NCI-H460 (cell line): ENCODE measurements around the gene MEIS2. TPM values are rescaled to one million over a fixed set of nuclear protein-coding genes. Genes with fewer than 3 reads are reported as not detected.

Source experiments
- DNase-seq: peaks from one replicate; pipeline ENCODE4 v3.0.0-alpha.2; 2016; ENCODE audit warnings: low read depth; ENCODE audit errors: extremely low read depth
- total RNA-seq: library from RNA; depleted of rRNA; stranded (reverse); fragments of >200 nt; shearing (Covaris generic); gene quantifications from 2 replicates; pipeline ENCODE4 v1.2.3, GENCODE V29; 2014

Gene MEIS2
- total RNA-seq, 1 experiment from 2014 or later: 13.0 TPM

DNA sequence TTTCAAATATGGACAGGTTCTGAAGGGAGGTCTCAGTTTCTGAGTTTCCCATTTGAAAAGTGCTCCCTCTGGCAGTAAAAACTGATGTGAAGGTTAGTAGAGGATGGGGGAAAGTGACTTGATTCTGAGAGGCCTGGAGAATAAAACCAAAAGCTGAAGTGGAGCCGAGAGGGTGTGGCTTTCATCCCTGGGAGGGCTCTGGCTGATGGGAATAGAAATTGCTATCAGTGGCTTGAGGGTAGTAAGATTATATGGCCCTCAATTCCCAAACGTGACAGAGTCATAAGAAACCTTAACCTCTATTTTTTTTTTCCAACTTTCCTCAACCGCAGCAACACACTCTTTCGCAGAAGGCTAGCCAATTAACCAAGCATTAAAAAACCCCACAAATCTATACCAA is 185.9 kb downstream of the MEIS2 start:
- DNase-seq: no peak

DNA sequence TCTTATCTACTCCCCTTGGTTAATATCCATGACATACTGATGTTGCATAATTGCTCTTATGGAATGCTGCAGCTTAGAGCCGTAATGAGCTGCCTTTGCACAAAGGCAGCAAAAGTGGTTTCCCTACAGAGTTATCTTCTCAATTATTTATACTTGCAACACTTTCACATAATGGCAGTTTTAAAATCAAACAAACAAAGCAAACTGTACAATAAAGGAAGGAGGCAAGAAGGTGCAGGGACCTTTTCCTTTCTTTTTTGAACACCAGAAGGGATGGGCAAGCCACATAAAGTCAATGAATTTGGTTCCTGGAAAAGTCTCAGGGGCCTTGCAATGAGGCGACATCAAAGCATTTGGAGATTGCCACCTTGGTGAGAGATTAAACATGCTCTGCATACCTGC is 188.0 kb downstream of the MEIS2 start:
- DNase-seq: no peak

DNA sequence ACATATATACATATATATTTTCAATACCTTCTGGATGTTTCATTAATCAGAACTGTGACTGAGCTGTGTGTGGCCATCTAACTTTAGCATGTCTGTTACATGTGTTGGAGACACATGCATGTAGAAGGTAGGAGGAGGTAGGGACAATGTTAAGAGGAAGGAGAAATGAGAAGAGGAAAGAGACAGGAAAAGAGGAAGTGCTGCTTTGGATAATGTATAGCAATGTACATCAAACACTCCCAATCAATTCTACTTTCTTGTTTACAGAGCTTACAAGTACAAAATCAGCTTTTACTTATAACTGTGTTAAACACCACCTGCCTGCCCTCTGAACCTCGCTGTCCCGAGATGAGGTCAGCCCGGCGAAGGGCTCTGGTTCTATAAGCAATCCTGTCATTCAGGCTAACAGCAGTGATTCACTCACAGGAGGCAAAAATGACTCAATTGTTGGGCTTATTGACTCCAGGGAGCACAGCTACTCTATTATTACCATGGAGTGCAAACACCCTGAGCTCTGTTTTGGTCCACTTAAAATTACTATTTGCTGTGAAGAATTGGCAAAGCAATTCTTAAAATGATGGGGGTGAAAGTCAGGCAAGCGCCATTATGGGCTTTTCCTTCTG is 188.9 kb downstream of the MEIS2 start:
- DNase-seq: no peak

DNA sequence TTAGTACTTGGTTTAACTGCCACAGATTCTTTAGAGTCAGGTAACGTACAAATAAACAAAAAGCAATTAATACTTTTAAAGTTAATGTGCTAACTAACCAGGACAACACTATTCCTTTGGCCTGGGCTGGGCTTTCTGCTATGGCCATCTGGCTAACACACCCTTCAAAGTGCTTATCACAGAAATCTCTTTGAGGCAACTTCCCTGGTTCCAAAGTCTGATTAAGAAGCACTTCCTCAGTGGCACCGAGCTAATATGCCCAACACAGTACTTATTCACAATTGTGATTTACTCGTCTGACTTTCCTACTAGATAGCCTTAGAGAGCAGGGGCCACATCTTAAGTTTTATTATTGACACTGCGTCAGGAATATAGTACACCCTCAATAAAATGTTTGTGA is 191.4 kb downstream of the MEIS2 start:
- DNase-seq: no peak

DNA sequence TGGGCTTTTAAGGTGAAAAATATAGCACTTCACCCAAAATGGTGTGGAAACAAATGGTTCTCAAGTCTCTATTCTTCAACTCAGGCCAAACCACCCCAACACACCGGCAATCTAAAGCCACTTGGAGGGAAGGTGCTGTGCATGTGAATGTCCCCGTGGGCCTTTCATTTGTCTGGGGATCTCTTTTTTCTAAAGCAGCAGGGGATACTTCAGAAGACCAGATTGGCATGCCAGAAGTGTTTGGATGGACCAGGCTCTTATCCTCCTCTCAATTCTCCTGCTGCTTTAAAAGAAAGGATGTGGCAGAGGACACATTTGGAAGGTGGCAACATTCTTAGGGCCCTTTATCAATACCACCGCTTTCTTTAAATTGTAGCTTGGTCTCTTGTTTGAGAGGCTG is 193.1 kb downstream of the MEIS2 start:
- no peak for DNase-seq

DNA sequence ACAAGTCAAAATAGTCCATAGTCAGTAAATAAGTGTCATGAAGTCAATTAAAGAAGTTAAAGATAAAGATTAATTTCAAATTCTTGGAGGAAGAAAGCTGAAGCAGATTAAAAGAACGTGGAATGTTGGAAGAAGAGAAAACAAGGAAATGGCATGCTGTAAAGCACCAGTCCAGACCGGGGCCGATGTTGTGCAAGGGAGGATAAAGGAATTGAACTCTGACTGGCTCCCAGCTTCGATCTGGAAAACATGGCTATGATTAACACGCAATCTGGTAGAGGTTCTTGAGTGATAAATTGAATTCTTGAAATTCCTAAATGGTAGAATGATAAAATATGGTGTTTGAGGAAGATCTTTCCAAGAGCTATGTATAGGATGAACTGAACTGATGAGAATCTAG is 194.4 kb downstream of the MEIS2 start:
- DNase-seq: no peak

DNA sequence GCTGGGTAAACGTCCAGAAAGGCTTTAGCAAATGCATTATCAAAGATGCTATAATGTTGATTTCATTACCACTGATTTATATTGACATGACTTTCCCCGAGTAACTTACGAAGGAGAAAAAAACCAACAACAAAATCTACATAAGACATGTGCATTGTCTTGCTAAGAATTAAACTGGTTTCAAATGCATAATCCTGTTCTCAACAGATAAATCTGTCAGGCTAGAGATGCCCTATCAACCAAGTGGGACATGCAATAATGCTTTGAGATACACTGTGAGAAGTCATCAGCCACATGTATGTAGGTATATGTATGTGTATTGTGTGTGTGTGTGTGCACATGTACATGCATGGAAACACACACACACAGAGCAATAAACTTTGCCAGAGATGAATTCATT is 195.6 kb downstream of the MEIS2 start:
- DNase-seq: no peak

DNA sequence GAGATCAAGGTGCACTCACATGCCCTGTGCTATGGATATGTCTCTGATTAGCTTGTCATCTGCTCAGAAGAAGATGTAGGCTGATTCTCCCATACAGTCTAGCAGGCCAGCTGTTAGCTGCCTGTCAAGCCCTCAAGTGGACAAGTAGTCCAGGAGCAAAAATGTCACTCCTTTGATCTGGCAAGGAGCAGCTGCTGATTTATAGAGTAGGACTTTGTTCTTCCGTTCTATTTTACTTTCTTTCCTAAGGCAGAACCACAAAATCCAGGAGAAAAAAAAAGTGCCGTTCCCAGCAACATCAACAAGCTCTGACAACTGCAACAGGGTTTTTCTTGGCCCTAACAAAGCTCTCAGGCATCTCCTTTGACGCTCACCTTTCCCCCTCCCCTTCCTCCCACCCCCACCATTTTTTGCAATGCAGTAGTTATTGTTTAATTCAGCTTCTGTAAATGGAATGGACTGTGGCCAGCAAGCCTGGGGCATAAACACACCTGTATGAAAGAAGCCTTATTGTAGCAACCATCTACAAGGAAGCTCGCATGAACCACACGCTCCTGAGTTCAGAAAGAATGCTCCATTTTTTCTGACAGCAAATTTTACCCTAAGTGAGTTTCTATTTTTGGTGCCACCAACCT is 196.3 kb downstream of the MEIS2 start:
- no peak for DNase-seq

DNA sequence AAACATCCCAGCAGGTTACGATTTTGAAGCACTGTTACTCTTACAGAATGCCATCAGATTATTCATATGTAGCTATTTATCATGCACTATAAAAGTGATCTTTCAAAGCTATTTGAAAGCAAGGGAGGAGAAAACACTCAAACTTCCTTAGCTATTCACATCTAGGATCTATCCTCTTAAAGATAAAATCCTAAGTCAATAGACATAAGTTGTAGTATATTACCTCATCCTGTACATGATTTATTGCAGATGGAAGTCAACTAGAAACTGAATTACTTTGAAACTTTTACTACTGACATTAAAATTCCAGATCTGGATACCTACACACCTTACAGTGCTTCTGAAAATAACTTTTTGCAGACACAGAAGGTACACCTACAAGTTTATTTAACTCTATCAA is 197.2 kb downstream of the MEIS2 start:
- no peak for DNase-seq

DNA sequence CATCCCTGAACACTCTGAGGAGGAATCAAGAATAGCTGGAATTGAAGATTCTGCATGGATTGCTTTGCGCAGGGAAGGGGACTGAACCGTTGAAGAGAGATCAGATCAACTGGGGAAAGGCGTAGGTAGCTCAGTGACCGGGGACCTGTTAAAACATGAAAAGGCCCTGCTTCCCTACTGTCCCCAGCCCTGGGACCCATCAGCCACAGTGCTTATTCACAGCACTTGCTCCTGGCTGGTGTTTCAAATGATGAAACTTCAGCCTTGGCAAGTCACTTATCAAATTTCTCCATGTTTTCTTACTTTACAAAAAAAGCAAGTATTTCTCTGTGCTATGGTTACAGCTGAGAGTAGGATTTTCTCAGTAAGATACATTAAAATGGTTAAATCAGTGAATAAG is 199.3 kb downstream of the MEIS2 start:
- no peak for DNase-seq

DNA sequence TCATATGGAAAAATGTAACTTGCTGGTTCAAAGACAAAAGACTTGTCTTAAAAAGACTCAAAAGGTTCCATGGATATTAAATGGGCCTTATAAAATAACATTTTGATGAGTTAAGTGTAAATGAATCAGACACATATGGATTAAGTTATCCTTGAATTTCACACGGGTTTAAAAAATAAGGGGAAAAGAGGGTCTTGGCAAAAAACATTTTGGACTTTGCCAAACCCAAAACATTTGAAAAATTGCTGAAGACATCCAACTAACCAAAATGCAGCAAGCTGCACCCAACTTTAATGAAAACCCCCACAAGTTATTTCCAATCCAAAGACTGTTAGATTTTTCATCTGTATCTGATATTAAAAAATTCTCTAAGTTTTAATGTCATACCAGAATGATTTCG is 200.7 kb downstream of the MEIS2 start:
- no peak for DNase-seq

DNA sequence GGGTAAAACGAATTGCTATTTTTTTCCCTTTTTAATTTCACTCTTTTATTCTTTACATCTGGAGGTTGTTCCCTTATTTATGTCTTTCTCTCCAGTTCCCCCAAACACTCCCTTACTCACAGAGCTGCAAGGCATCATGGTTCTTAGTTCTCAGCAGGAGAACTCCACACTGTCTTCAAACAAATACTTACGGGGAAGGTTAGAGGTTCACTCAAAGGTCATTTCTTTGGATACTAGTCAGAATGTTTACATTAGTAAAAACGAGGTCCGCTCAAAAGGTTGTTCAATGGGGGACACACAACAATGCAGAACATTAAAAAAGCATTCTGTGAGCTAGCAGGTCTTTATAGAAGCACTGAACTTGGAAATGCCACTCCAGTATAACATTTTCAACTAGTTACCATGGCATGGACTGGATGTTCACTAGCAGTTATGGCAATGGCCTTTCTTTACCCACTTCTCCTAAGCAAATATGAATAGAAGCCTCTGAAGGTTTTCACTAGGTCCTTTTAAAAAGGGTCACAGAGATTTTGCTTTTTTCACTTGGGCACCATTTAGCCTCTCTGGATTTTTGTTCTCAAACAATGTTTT is 201.7 kb downstream of the MEIS2 start:
- no peak for DNase-seq

DNA sequence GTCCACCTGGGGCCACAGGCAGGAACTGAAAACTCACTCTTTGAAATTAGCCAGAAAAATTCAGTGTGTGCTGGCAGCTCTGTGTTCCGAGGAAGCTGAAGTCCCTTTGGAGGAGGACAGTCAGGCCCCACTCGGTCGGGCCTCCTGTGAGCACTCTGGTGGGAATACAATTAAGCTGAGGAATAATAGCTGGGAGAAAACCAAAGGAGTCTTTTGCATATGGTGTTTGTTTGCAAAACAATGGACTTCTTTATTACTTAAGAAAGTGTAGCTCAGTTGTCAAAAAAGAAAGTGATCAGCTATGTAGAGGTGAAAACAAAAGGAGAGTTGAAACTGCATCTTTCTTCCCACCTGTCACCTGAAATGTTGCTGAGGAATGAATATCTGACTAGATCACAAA is 202.5 kb downstream of the MEIS2 start:
- no peak for DNase-seq

DNA sequence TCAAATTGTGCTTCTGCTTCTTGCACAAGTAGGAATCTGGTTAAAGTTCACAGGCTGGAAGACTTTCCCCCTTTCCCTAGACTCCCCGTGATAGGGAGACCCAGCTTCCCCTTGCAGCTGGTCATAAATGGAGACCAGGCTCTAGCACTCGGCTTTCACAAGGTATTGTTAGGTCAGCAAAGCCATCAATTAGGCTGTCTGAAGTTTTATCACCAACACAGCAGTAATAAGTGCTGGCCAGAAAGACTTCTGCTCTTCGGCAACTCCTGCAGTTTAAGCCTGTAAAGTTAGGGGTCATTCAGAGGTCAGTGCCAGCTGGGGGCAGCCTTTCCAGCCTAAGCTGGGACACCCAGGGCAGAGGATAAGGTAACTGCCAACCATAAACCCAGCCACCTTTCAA is 203.4 kb downstream of the MEIS2 start:
- no peak for DNase-seq

DNA sequence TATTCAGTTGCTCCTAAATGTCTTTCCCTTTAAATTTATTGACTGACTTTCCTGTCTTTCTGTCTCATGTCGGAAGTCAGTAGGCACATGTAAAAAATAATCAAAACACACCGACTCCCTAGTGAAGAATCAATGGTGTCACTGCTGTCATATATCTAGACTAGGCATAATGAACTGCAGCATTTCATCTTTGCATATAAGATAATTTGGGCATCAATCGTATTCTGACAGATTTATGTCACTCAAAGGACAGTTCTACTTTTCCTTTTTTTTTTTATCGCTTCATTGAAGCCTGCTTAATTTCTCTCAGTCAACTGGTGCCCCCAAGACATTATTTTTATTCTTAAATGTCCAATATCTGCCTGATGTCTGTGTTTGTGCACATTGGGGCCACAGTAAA is 206.3 kb downstream of the MEIS2 start:
- no peak for DNase-seq

DNA sequence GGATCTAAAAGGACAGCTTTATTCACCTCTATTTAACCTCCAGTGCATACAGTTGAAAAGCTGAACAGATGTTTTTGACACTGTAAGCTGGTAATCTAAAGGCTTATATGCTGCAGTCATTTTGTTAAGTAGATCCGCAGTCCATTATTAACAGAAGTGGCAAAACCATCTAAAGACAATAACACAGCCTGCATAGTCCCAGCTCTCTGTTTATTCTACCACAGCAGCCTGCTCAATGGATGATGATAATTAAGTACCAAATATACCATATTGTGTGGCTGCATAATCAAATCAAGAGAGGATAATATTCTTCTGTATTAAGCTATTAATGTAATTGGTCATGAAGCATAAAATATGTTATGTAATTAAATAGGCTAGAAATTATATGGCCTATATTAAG is 207.1 kb downstream of the MEIS2 start:
- no peak for DNase-seq

DNA sequence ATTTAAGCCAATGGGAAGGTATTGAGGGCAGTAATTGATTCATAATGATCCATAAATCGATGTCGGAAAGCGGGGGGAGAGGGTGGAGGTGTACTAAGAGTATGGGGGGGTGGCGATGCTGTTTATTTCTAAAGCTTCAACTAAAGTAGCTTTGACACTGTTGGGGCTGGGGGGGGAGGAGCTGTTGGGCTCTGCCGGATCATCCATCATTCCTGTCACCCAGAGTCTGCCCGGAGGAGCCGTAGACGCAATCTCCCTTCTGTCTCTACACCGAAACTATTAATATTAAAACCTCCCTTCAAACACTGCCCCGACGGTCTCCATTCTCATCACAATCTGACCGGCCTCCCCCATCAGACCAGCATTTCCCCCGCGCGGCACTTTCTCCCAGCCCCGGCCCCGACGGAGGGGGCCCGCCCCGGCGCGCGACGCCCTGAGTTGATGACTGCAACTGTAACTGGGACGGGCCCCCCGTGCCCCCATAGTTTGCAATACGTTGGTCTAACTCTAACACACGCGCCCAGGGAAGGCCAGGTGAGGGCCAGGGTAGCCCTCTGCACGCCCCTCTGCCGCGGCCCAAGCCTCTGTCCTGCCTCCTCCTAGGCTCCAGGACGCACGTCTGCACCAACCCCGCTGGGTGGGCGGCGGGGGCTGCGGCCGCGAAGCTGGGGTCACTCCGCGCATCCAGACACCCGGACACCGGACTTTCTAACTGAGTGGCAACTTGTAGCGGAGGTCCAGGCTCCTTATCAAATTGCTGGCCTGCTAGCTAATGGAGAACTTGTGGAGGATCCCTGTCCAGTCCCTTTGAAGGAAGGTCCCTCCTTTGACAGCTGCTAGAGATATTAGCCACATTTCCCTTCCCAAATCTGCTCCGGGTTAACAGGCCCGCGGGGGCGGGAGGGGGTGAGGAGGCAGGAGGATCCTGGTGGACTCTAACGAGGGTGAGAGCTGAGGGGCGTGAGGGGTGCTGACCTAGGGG is 212.0 kb downstream of the MEIS2 start:
- no peak for DNase-seq

DNA sequence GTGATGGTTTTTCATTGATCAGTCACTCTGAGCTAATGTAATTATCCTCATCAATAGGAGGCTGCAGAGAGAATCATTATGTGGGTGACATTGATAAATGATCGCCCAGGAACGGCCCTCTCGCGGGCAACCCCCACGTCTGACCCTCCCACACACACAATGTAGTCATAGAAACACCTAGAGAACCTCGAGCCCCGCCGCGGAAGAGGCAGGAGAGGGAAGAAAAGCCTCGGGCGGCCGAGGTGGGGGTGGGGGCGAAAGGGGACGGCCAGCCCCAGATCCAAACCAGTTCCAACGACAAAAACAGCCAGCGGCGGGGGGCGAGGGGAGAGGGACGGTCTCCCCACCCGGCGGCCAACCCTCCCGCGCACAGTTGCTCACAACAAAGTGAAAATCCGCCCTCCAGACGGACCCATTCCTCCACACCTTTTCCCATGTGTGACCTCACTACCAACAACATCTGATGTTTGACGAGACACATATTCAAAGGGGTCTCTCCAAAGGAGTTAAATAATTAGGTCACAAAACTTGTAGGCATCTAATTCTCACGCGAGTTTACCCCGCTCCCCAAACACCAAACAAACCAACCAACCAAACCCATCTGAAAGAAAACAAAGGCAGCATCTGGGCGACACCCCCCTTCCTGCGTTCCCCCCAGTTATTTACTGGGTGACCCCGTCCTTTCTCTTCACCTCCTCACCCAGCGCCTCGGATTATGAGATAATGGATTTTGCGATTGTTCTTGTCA is 213.0 kb downstream of the MEIS2 start:
- no peak for DNase-seq

DNA sequence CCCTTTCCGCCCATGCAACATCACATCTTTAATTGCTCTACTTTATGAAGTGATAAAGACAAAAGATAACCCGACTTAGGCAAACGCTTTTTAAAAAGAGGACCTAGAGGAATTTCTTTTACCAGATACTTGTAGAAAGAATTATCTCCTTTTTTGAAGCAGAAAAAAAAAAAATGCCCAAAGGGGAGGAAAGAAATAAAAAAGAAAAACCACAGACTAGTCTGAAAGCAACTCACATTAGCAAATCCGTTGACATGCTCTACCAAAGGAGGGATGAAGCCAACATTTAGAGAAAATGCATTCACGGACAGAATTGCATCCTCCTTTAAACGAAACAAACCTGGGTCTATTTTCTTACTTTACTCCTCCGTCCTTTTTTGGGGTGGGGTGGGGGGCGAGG is 213.6 kb downstream of the MEIS2 start:
- no peak for DNase-seq

DNA sequence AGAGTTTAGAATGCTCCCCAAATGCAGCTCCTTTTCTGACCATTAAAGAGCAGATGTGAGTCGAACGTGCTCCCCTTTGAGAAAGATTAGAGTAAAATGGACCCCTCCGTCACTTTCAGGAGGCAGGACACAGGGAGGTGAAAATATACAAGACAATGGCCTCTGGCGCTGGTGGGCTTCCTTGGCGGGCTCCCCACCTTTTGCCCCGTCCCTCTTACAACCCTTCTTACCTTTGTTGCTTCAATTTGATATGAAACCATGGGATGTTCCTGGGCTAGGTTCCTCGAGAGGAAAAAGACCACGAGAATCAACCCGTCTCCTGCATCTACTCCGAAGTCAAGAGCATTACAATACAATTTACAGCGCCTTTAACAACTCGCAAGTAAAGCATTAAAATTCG is 214.2 kb downstream of the MEIS2 start:
- no peak for DNase-seq

DNA sequence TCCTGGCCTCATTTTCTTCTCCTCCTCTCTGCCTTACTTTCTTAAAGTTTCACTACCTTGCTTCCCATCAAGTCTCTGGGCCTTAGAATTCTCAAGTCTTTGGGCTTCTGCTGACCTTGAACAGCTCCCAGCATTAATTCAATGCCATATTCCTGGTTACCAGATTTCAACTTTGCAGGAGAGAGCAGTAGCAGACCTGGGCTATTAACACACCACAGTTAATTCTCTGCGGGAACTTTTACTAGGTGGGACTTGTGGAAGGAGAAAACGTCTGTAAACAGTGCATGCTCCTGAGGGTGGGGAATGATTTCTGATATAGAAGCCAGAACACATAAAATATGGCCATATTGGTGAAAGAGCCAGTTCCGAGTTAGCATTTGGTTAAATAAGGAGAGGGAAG is 214.6 kb downstream of the MEIS2 start:
- DNase-seq: no peak
